ENCODE data around the gene FAM186B.

FAM186B gene

GRCh38 chr12:49537752-49538509 is 67.5 kb downstream of the FAM186B start:
- peak; percentile 48 for DNase-seq
